WI38 (cell line): ENCODE measurements around the gene APBA2.

Source experiments
- H3K4me3 ChIP-seq: 2 replicates; pipeline ENCODE4 v1.5.1; 2011; ENCODE audit warnings: low read depth, mild to moderate bottlenecking, control low read depth, low read length
- CTCF ChIP-seq: IDR thresholded peaks from 2 replicates; pipeline ENCODE4 v1.5.1; 2012; ENCODE audit warnings: low read depth, mild to moderate bottlenecking, control low read depth, low read length

Gene APBA2

GRCh38 chr15:28912422-28912821 is 26.6 kb downstream of the APBA2 start:
- no peak for TF ChIP-seq CTCF
- H3K4me3 ChIP-seq = no peak overlapping the region

GRCh38 chr15:28913171-28913765 is 27.5 kb downstream of the APBA2 start:
- TF ChIP-seq CTCF = peak; percentile 27; the same call in 1 of the 2 replicates
- H3K4me3 ChIP-seq = no peak overlapping the region

DNA sequence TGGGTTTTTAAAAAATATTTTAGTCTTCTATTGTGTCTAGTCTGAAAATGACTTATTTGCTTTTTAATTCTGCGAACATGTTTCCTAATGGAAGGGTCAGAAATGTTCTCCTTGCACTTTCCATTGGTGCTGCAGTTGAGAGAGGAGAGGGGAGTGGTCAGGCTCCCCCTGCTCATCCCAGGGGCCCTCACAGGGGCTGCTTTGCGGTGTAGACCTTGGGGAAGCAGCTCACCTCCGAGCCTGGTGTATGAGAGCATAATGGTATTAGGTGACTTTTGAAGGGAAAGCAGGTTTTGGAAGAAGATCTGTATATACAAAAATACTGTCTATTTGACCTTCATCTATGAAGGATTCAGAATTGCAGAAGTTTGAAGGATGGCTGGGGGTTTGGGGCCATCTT is 28.3 kb downstream of the APBA2 start:
- TF ChIP-seq CTCF = no peak
- no peak overlapping the region for H3K4me3 ChIP-seq

GRCh38 chr15:28914483-28915023 is 28.8 kb downstream of the APBA2 start:
- H3K4me3 ChIP-seq = no peak overlapping the region
- no peak for TF ChIP-seq CTCF

- no peak for TF ChIP-seq CTCF
- H3K4me3 ChIP-seq = no peak overlapping the region
These were observed 29.5 kb downstream of the APBA2 start for GRCh38 chr15:28915041-28915810.

- TF ChIP-seq CTCF = no peak
- no peak overlapping the region for H3K4me3 ChIP-seq
These were observed 30.2 kb downstream of the APBA2 start for GRCh38 chr15:28915935-28916334.

GRCh38 chr15:28917791-28918140 is 32.0 kb downstream of the APBA2 start:
- no peak for TF ChIP-seq CTCF
- H3K4me3 ChIP-seq = no peak overlapping the region
